GM15510 (cell line): ENCODE results near the gene CHCHD10.
A peak's percentile ranks its signal among the peaks of the same experiment; 100 is the strongest.

Source experiments
- POLR2A ChIP-seq: IDR thresholded peaks from 3 replicates; pipeline ENCODE4 v1.6.1; 2011; ENCODE audit warnings: borderline replicate concordance; ENCODE audit not compliant: insufficient read length; ENCODE audit errors: extremely low read depth

CHCHD10 gene

GRCh38 chr22:23751441-23751996 is 16.3 kb downstream of the CHCHD10 start:
- no peak for TF ChIP-seq POLR2A

GRCh38 chr22:23750714-23751440 is 16.9 kb downstream of the CHCHD10 start, which contains the start of gene ZNF70:
TSS of gene ZNF70 (minus strand) at chr22:23751112. CDS start at chr22:23745140, 5,972 bp downstream.
- TF ChIP-seq POLR2A: peak; percentile 78

DNA sequence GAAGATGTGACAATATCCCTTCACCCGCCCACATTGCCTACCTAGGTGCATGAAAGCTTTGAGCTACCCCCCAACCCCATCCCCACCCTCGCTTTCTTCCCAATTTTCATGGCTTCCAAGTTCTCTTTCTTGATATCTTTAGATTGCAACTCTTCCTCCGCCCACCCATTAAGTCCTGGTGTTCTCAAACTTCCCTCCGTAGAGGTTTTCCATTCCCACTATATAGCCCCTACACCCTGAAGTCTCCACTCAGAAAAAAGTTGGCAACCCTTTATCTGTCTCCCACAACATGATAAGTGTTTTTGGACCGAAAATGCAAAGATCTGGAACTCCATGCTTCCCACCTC is 17.4 kb downstream of the CHCHD10 start:
- TF ChIP-seq POLR2A: no peak

DNA sequence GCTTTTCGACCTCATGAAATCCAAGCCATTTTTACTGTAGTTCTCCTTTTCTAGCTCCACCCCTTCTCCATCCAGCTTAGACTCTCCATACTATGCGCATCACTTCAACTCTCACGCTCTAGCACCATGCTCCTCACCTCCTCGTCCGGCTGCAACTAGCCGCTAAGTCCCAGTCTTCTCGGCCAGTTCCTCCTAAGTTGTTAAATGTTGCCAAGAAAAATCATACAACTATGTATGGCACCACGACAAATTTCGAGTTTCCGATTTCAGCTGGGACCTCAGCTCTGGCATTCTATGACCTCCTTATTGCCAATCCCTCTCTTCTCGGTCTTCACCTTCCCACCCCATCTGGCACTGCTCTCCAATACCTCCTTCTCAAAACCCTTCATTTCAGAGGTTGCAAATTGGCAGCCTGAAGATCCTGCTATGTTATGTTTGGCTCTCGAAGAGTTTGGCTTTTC is 17.9 kb downstream of the CHCHD10 start:
- TF ChIP-seq POLR2A: no peak

DNA sequence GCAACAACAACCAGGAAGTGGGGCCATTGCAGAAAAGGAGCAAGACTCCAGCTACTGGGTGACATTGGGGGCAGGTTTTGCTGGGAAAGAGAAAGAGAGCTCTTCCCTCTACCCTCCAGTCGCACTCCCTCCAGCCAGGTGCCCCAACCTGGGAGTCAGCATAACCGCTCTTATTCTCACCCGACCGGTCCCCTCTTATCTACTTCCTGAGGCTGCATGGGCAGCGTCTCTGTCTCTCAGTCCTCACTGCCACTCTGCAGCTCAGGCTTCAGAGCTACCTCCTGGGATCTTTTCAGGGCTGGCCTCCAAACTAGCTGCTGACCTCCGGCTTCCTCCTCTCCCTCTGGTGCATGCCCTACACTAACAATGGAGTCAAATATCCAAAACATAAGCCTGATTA is 22.0 kb downstream of the CHCHD10 start:
- TF ChIP-seq POLR2A: no peak

- no peak for TF ChIP-seq POLR2A
Measured at GRCh38 chr22:23744485-23744884, 23.3 kb downstream of the CHCHD10 start.

- TF ChIP-seq POLR2A: no peak
Measured at GRCh38 chr22:23744001-23744400, 23.8 kb downstream of the CHCHD10 start.

DNA sequence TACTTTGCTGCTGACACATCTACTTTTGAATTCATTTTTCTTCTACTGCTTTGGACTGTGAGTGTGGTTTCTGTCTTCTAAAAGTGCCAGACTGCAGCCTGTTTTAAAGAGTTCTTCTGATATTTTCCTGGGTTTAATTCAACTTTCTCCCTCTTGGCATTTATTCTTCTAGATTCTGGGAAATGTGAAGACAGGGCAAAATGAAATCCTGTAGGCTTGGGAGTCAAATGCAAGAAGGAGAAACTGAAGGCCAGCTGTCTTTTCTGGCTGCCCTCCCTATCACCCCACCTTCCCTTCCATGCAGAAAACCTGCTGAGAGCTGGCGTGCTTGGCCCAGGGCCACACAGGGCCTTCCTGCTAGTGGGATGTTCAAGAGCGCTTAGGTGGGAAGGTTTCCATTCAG is 24.5 kb downstream of the CHCHD10 start:
- TF ChIP-seq POLR2A: no peak

DNA sequence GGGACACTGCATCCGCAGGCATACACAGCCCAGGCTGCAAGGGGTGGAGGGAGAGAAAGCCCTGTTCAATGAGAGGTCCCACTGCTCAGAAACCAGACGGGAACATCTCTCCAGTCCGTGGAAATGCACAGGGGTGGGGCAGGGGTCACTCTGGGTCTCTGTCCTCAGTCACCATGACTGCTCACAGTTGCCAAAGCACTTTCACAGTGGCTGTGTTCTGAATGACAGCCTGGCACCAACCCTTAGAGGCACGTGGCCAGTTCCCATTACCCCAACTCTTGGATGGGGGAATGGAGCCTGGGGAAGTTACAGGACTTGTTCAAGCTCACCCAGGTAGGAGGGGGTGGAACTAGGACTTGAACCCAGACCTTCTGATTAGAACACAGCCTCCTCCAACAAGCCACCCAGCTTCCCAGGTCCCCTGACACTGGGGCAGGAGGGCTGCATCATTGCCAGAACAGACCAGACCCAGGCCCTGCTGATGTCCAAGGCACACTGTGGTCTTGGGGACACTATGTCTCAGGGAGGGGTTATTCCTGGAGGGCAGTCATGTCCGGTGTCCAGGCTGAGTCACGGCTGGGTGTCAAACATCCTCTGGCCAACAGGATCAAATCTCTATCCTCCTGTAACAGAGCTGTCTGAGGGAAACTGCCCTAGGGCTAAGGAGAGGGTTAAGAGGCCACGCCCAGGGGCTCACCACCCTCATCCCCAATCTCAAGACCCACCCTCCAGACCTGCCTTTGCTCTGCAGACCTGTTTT is 25.1 kb downstream of the CHCHD10 start:
- TF ChIP-seq POLR2A: no peak

DNA sequence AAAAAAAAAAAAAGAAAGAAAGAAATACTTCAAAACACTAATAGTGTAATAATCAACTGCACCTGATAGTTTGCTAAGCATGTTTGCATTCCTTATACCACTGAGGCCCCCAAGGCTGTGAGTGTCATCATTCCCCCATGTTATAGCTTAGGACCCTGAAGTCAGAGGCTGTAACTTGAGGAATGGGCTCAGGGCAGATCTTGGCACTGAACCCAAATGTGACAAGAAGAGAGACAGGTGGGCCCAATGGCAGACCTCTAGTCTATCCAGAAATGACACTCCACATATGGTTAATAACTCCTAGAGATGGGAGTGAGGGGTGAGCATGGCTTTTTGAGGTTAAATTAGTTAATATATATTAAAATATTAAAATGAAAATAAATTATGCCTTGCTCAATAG is 30.1 kb downstream of the CHCHD10 start:
- no peak for TF ChIP-seq POLR2A

GRCh38 chr22:23722724-23723123 is 45.0 kb downstream of the CHCHD10 start:
- no peak for TF ChIP-seq POLR2A

- TF ChIP-seq POLR2A: no peak
Measured at GRCh38 chr22:23722160-23722559, 45.6 kb downstream of the CHCHD10 start.

GRCh38 chr22:23720855-23721254 is 46.9 kb downstream of the CHCHD10 start:
- no peak for TF ChIP-seq POLR2A

GRCh38 chr22:23718371-23719165 is 49.2 kb downstream of the CHCHD10 start:
- TF ChIP-seq POLR2A: no peak

DNA sequence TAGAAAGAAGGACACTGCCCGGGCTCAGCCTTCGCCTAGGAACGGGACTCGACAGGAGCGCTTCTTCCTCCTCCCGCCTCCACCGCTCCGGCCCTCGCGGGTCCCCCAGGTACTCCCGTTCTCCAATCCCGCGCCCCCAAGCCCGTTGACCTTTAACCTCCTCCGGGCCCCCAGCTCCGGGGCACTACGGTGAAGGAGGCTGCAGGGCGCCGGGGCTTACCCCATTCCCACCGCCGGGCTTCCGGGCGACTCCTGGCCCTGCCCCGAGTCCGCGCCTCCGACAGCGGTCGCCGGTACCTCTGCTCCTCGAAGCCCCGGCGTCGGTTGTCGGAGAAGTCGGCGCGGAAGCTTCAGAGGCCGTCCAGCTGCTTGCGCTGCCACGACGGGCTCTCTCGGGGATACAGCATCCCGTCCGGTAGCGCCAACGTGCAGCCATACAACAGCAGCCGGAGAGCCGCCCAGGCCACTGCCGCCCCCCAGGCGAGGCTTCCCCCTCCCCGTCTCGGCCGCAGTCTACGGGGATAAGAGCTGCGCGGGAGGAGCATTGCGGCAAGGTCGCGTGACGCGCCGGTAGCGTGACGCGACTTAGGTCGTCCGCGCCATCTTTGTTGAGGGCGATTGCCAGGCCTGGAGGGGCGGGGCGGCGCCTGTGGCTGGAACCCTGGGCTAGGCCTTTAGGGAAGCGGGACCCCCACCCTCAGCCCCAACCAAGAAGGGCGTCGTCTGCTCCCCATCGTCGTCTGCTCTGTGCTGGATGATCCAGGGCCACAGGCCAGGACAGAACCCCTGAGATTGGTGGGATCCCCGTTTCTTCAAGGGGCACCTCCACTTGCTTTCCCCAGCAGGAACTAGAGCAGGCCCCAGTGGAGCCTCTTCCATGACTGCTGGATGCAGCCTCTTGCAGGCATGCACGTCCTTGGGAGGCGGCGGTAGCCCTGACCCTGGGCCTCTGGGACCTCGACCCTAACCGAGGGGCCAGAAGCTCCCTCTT is 50.7 kb downstream of the CHCHD10 start:
- peak; percentile 87 for TF ChIP-seq POLR2A
